ENCODE results near the gene PTX3.

The PTX3 gene

GRCh38 chr3:157436583-157437291 is at the start of gene PTX3:
Gene PTX3 (plus strand): TSS chr3:157436850. CDS start chr3:157436934, 84 bp downstream.
- DNase-seq (ENCODE audit: low spot score), result no peak

- no peak for DNase-seq (ENCODE audit: low spot score)
Measured at GRCh38 chr3:157387708-157388435, 48.8 kb upstream of the PTX3 start.

GRCh38 chr3:157388976-157389375 is 47.7 kb upstream of the PTX3 start:
- DNase-seq (ENCODE audit: low spot score), result no peak

- DNase-seq (ENCODE audit: low spot score), result no peak
Measured at GRCh38 chr3:157390713-157391515, 45.7 kb upstream of the PTX3 start.

- no peak for DNase-seq (ENCODE audit: low spot score)
Measured at GRCh38 chr3:157392104-157392503, 44.5 kb upstream of the PTX3 start.

- DNase-seq (ENCODE audit: low spot score), result no peak
Measured at GRCh38 chr3:157393113-157393512, 43.5 kb upstream of the PTX3 start.

GRCh38 chr3:157394411-157394810 is 42.2 kb upstream of the PTX3 start:
- DNase-seq (ENCODE audit: low spot score), result no peak

- DNase-seq (ENCODE audit: low spot score), result no peak
Measured at GRCh38 chr3:157398598-157398997, 38.1 kb upstream of the PTX3 start.

GRCh38 chr3:157404381-157404780 is 32.3 kb upstream of the PTX3 start:
- no peak for DNase-seq (ENCODE audit: low spot score)

- DNase-seq (ENCODE audit: low spot score), result no peak
Measured at GRCh38 chr3:157405457-157405856, 31.2 kb upstream of the PTX3 start.

GRCh38 chr3:157406394-157406793 is 30.3 kb upstream of the PTX3 start:
- DNase-seq (ENCODE audit: low spot score), result no peak

- DNase-seq (ENCODE audit: low spot score), result no peak
Measured at GRCh38 chr3:157407769-157408168, 28.9 kb upstream of the PTX3 start.

GRCh38 chr3:157408499-157409149 is 28.0 kb upstream of the PTX3 start:
- DNase-seq (ENCODE audit: low spot score), result no peak

GRCh38 chr3:157409516-157409915 is 27.1 kb upstream of the PTX3 start:
- DNase-seq (ENCODE audit: low spot score), result no peak

GRCh38 chr3:157410945-157411344 is 25.7 kb upstream of the PTX3 start:
- DNase-seq (ENCODE audit: low spot score), result no peak

- no peak for DNase-seq (ENCODE audit: low spot score)
Measured at GRCh38 chr3:157412323-157412855, 24.3 kb upstream of the PTX3 start.

- DNase-seq (ENCODE audit: low spot score), result no peak
Measured at GRCh38 chr3:157414861-157415260, 21.8 kb upstream of the PTX3 start.

- DNase-seq (ENCODE audit: low spot score), result no peak
Measured at GRCh38 chr3:157416347-157417087, 20.1 kb upstream of the PTX3 start.

- DNase-seq (ENCODE audit: low spot score), result no peak
Measured at GRCh38 chr3:157417247-157417646, 19.4 kb upstream of the PTX3 start.

GRCh38 chr3:157418104-157418503 is 18.5 kb upstream of the PTX3 start:
- no peak for DNase-seq (ENCODE audit: low spot score)

GRCh38 chr3:157420606-157421130 is 16.0 kb upstream of the PTX3 start:
- no peak for DNase-seq (ENCODE audit: low spot score)
